ENCODE results near the gene FARP1.

FARP1 gene

DNA sequence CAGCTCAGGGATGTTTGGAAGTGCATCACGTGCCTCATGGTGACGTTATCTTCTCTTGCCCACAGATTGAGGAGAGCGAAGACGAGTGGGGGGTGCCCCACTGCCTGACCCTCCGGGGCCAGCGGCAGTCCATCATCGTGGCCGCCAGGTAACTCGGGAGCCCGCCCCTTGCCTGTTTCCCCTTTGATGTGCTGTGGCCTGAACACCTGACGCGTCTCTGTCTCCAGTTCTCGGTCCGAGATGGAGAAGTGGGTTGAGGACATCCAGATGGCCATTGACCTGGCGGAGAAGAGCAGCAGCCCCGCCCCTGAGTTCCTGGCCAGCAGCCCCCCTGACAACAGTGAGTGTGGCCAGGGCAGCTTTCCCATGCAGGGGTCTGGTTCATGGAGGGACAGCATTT, 297.0 kb downstream of the FARP1 start:
- no peak for DNase-seq (ENCODE audit: extremely low read depth in 1 of 2, low read depth in 1 of 2)

DNA sequence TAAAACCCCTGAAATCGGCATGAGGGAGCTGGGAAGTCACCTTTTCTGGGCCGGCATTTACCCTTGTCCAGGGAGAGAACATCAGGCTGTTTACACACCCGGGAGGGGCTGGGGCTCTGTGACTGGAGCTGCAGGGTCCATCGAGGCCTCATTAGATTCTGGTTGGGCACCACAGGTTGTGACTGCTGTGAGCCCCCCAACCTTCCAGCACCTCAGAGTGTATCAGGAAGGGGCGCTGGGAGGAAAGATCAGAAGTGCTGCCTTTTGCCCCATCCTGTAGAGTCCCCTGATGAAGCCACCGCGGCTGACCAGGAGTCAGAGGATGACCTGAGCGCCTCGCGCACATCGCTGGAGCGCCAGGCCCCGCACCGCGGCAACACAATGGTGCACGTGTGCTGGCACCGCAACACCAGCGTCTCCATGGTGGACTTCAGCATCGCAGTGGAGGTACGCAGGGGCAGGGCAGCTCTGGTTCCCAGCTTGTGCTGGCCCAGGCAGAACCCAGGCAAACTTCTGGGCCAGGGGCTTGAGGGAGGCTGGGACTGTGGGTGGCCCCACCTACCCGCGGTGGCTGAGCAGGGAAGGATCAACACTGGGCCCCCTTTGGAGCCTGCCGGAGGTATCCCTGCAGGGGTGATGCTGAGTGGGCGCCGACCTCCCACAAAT, 297.6 kb downstream of the FARP1 start:
- no peak for DNase-seq (ENCODE audit: extremely low read depth in 1 of 2, low read depth in 1 of 2)

DNA sequence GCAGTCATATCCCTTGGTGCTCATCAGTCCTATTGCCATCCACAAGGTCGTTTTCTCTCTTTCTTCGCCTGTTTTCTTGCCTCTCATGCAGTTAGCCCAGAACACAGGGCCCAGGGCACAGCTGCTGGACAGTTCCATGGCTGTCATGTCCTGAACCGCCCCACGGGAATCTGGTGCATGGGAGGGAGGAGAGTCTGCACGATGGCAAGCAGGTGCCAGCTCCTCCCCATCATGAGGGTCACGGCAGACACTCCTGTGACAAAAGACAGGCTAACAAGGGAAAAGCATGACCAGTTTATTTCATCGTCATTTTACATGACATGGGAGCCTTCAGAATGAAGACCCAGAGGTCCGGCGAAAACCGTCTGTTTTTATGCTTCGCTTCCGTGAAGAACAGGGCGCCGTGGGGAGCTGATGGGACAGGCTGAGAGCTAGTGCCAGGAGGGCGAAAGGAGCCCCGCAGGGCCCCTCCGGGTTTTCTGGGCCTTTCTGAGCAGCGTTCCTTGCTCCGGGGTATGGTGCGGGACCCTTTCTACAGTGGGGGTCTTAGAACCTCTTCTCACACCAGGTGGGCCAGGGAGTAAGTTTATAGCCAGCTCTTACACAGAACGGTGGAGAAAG, 298.3 kb downstream of the FARP1 start:
- no peak for DNase-seq (ENCODE audit: extremely low read depth in 1 of 2, low read depth in 1 of 2)

DNA sequence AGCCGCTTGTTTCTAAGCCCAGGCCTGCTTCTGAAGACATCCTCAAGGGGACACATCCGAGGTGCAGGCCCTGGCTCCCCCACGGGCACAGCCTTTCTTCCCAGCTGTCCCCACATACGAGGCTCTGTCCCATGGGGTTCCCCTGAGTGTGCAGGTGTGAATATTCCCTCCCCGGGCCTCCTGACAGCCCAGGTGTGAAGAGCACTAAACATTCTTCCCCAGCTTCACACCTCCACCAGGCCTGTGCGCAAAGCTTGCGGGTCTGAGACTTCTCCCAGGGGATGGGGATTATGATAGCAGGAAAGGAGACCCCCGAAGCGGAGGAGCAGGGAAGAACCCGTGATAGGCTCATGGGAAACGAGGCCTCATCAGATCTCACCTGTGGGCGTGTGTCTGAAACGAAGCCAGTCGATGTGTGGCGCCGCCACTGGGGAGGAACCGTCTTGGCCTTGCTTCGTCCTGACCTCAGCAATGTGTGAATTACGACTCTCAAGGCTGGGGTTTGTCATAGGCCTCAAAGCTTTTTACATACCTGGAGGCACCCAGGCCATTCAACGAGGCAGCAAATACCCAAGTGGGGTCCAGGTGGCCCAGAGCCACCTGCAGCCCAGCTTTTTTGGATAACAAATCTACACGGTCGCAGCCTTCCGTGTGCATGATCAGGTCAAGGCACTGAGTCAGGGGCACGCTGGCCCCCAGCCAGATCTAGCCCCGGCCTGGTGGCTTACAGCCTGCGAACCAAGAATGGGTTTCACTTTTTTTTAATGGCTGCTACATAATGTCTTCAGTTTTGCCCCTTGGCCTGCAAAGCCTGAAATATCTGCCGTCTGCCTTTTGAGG, 299.7 kb downstream of the FARP1 start:
- DNase-seq (ENCODE audit: extremely low read depth in 1 of 2, low read depth in 1 of 2) = no peak

DNA sequence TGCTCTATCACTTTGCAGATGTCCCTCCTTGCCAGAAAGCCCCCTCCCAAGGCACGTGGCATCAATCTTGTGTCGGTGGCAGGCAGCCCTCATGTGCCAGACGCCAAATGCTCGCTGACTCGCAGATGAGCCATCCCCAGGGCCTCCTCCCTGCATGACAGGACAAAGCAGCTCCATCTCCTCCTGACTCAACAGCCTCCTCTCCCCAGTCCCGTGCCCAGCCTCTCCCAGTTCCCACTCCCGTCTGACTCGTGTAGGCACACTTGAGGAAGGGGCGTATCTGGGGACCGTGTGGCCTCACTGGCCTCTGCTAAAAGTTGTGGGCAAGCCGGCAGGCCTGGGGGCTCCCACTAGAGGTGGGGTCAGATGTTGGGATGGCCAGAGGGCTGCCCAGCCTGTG, 300.4 kb downstream of the FARP1 start:
- DNase-seq (ENCODE audit: extremely low read depth in 1 of 2, low read depth in 1 of 2) = no peak

DNA sequence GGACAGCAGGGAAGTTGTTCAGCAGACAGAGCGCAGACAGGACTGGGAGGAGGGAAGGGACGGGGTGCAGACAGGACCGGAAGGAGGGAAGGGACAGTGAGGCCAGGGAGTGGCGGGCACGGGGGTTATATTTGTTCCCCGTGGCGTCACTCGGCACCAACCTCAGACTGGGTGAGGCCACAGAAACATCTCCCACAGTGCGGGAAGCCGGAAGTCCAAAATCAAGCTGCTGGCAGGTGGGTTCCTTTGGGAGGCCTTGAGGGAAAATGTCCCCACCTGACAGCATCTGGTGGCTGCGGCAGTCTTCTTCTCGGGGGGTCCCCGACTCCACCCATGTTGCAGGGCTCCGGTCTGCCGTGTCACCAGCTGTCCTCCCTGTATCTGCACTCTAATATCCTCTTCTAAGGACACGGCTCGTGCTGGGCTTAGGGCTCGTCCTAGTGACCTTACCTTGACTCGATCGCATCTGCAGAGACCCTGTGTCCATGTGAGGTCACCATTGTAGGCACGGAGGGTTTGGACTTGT, 301.0 kb downstream of the FARP1 start:
- DNase-seq (ENCODE audit: extremely low read depth in 1 of 2, low read depth in 1 of 2) = no peak

DNA sequence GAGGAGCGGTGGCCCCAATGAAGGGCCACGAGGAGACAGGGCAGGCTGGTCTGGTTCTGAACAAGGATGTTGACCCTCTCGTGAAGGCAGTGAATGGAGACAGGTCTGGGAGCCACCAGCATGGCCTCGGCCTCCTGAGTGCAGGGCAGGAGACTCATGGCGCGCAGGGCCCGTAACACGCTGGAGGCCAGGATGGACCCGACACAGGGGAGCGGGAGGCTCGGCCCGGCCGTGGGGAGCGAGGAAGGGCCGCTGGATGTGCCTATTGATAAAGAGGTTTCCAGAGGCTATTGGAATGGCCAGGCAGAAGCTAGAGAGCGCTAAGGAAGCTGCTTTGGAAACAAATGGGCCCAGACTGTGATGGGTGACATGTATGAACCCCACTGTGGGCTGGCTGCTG, 301.5 kb downstream of the FARP1 start:
- DNase-seq (ENCODE audit: extremely low read depth in 1 of 2, low read depth in 1 of 2) = no peak

DNA sequence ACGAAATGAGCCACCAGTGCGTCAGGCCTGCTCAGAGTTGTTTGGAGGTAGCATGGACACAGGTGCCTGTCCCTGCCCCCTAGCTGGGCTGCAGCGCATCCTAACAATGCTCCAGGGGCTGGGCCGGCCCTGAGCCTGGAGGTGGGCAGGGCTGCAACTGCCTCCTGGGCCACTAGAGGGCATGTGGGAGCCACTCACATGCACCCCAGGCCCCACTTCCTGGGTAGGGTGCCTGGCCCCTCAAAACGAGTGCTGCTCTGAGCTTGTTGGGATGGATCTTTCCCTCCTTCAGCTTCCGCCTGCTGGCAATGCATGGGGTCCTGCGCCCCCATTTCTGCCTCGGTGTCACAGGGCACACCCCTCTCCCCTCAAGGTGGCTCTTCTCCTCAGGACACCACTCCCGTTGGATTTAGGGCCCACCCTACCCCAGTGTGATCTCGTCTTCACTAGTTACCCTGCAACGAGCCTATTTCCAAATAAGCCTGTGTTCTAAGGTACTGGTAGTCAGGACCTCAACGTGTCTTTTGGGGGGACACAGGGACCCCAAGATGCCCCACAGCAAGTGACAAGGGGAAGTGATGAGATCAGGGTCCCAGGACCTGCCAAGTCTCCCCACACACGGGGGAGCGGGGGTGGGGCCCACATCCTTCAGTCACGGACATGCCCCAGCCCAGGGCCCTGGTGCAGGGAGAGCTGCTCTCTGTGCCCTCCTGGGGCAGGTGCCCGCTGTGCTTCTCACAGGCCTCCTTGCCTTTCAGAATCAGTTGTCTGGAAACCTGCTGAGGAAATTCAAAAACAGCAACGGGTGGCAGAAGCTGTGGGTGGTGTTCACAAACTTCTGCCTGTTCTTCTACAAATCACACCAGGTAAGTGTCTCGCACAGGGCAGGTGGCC, 302.7 kb downstream of the FARP1 start:
- DNase-seq (ENCODE audit: extremely low read depth in 1 of 2, low read depth in 1 of 2) = peak; percentile 38 to 67

DNA sequence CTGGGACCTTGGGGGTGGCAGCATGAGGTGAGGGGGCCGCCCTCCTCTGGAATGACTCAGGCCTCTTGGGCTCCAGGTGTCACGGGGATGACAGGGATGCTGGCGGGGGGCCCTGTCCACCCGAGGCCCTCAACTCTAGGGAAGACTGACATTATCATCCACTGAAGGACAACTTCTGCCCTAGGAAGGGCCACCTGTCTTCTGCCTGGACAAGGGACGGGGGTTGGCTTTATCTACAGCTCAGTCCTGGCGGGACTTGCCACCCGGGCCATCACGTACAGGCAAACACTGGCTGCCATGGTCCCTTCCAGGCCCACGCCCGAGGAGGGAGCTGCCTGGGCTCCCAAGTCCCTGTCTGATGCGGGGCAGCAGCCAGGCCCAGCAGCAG, 303.3 kb downstream of the FARP1 start:
- DNase-seq (ENCODE audit: extremely low read depth in 1 of 2, low read depth in 1 of 2) = no peak

DNA sequence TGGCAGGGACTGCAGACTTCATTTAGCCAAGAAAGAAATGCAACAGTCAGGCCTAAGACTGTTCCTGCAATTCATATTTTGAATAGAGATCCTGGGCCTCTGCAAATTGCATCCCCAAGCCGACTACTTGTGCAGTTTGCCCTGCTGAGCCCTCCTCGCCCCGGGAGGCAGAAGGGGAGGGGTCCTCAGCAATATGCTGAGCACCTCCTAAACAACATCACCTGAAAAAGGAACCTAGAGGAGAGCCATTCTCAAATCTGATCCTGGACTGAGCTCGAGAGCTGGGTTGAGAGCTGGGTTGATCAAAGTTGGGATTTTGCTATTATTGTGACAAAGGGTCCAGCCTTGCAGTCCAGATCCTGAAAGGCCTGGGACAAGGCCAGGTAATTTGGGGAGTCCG, 304.2 kb downstream of the FARP1 start:
- DNase-seq (ENCODE audit: extremely low read depth in 1 of 2, low read depth in 1 of 2) = no peak

DNA sequence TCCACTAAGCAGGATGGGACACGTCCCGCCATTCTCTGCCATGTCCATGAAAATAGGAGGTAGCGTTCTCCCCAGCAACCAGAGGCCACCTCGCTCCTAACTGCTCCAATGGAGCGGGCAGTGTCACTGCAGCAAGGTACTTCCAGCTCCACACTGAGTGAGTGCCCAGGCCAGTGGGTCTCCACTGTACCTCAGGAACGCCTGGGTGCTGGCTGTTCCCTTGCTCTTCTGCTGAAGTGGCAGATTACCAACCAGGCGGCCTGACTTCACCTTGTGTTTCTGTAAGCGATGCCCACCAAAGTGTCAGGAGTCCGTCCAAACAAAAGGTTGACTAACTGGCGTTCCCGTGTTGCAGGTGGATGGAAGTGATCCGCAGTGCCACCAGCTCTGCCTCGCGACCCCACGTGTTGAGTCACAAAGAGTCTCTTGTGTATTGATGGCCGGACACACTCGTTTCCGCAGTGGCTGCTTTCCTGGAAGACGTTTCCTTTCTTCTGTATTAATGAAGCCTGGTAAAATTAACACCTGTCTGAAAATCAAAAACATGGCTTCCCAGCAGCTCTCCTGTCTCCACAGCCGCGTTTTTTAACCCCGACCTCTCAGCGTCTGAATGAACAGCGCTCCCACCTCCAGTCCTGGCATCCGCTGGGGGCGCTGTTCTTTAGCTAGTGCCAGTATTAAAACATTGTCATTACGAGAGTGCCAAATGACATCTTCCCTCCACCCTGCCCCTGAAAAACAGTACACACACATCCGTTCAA, 305.2 kb downstream of the FARP1 start:
- DNase-seq (ENCODE audit: extremely low read depth in 1 of 2, low read depth in 1 of 2) = no peak

DNA sequence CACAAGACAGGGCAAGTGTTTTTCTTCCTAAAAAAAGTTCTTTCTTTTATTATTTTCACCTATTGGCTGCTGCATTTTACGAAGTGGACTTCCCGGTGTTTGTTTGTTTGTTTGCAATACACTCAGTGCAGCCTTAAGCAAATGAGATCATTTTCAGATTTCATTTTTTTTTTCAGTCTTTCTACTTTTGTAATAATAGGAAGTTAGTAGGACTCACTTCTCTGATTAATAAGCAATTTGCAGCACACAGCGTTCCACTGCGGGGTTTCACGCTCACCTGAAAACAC, 305.7 kb downstream of the FARP1 start:
- no peak for DNase-seq (ENCODE audit: extremely low read depth in 1 of 2, low read depth in 1 of 2)

DNA sequence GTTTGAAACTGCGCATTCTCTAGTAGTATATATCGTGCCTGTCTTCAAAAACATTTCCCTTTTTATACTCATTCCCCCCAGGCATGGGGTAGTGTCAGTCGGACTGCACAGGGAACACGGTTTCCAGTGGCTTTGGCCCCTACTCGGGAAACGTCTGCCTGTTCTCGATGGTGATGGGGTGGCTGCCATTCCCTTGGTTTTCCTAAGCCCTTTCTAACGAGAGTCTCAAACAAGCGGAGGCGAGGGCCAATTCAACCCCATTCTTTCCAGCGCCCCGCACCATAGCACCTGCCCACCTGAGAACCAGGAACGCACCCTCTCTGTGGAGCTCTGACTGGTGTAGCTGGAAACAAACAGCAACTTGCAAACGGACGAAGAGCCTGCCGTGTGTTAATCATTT, 306.4 kb downstream of the FARP1 start:
- DNase-seq (ENCODE audit: extremely low read depth in 1 of 2, low read depth in 1 of 2) = no peak

DNA sequence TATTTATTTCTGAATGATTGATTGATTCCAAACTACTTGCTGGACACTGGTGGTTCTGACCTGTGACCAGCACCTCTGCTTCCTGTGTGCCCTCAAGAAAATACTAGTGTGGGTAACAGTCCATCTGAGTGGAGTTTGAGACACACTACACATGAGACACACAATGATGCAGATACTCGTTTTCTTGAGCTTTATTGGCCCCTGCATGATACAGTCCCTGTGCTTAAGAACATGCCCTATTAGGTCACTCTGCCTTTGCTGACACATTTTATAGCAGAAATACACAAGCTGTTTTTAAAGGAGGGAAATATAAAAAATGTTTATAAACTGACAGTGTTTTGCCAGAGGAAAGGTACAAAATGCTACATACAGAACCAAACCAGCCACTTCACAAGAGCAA, 307.1 kb downstream of the FARP1 start:
- no peak for DNase-seq (ENCODE audit: extremely low read depth in 1 of 2, low read depth in 1 of 2)

DNA sequence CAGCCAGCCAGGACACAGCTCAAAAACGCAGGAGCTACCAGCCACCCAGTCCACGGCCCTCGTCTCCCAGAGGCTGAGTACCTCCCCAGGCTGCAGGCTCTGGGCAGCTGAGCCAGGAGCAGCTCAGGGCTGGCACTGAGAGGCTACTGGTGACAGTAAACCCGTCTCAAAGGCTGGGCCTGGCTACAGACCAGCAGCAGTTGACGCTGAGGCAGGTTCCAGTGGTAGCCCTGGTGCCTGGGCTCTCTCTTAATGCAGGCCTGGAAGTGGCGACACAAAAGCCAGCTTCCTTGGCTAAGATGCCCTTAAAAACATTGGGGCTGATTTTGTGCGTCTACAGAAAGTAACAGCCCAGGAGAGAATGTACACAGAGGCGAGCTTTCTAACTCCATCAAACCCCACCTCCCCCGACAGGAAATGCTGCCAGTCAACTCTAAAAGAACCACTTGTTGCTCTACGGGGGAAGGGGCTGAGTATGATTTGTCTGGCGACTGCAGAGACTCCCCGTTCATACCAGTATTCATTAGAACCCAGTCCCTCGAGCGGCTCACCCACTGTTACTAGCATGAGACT, 307.7 kb downstream of the FARP1 start:
- no peak for DNase-seq (ENCODE audit: extremely low read depth in 1 of 2, low read depth in 1 of 2)

DNA sequence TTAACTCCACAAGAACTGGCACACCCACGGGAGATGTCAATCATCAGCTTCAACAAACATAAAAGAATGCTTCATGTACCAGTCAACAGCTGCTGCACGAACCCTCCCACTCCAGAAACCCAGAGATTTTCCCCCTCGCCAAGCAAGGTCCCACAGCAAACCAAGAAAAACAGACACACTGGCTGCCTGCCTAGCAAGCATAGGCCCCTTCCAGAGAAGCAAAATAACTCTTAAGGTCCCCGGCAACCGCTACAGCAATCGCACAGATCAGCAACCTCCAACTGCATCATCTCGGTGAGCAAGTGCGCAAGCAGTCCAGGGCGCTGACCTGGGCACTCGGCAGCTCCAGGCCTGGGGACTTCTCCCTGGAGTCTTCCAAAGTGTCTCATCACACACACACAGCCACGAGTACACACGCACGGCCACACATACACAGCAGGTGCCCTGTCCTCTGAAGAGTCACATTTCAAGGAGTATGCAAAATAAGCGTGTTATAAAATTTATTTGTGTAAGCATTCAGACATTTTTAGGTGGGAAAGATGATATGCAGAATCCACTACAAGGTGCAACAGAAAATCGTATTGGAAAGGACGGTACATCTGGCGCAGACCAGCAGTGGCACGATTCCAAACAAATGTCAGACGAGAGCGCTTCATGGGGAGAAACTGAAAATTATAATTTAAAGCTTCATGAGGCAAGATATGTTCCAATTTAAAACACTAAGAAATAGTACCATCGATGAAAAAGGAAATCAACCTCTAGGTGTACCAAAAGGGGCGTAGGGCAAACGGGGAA, 309.0 kb downstream of the FARP1 start:
- DNase-seq (ENCODE audit: extremely low read depth in 1 of 2, low read depth in 1 of 2) = no peak

DNA sequence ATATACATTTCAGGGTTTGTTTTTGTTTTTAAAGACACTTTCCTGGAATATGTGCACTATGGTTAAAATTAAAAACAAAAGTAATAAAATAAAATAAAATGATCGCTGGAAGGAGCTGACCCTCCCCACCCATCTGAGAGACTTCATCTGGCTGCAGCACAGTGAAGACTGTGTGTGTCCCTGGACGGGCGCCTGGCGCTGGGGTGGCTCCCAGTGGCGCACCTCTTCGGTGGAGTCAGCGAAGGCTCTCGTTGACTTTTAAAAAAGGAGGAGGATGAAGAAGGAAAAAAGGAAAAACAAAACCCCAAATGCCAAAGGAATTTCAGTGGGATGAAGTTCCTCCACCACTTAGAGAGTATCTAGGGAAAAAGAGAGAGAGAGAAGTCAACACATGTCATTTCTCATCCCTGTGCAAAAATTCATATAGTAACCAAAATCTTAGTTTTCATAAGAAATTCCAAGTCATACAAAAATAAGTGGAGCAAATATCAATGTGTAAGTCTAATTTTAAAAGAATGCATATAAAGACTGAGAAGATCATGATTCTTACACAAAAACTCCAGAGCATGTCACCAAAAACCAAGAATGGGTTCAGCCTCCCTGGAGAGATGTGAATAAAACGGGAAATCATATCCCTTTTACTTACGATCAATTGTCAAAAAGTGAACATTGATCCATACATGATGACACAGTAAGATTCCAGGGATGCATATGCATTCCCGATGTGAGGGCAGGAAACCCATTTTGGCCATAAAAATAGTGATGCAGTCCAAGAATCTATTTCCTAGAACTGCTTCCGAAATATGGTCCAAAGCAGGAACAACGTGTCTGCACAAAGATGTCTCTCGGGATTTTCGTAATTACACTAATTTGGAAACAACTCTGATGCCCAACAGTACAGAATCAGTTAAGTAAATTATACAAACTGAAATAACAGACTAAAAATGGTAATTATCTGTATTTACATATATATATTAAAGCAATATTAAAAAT, 310.3 kb downstream of the FARP1 start:
- no peak for DNase-seq (ENCODE audit: extremely low read depth in 1 of 2, low read depth in 1 of 2)

DNA sequence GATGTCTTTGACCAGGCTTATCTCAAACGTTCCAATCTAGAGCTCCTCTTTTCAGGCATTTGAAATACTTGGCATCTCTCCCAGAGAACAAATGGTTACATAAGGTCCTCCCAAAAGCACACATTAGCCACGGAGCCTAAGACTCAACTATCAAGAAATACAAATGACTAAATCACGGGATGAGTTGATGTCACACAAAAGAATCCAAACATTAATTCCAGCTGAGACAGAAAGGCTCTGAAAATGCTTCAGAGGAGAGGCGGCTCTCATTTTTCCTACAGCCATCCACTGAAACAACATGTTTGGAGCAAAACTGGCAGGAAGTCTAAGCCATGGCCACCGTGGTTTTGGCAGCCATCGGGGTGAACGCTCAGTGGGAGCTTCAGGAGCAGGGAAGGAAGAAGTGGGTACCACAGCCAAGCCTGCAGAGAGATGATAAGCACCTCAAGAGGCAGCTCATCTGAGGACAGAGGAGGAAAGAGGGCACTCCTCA, 311.5 kb downstream of the FARP1 start:
- no peak for DNase-seq (ENCODE audit: extremely low read depth in 1 of 2, low read depth in 1 of 2)

Measured in activated CD8-positive, alpha-beta memory T cell treated with anti-CD3 and anti-CD28 coated beads for 1 hour (primary cell).